Sigmoid colon (tissue), 4 donors: ENCODE measurements around the gene TTC12.

Experiments
- CTCF ChIP-seq, 4 experiments: fragments of 450-650 bp in 3 of 4; fragments of 200-600 bp in 1 of 4; IDR thresholded peaks; one replicate each; pipeline ENCODE4 v1.5.1; 2016 to 2019; ENCODE audit warnings: antibody characterized with exemption in 4 of 4, mild to moderate bottlenecking in 3 of 4, moderate library complexity in 2 of 4
- EP300 ChIP-seq, 4 donors: sonication (generic); formaldehyde crosslinking; IDR thresholded peaks; one replicate each; pipeline ENCODE4 v1.6.1; 2017; ENCODE audit warnings: antibody characterized with exemption in 4 of 4

- TF ChIP-seq CTCF (IDR thresholded peaks at IDR 0.05) (no peak), EP300 (IDR thresholded peaks at IDR 0.05) (no peak)
These were observed 46.9 kb upstream of the TTC12 start for GRCh38 chr11:113267493-113267892.
